ENCODE data around the gene VSIR. TPM values are rescaled to one million over a fixed set of nuclear protein-coding genes. Genes with fewer than 3 reads are reported as not detected.
A peak's percentile ranks its signal among the peaks of the same experiment; 100 is the strongest.

Gene VSIR
- total RNA-seq, 1 donor from 2014 or later, result 9.1 TPM

GRCh38 chr10:71766717-71767419 is 6.5 kb downstream of the VSIR start:
- H3K27me3 Mint-ChIP-seq (ENCODE audit: low read depth), result no peaks in the 10 kb centered on the region
- peak overlapping the region; percentile 87 for H3K27ac Mint-ChIP-seq
- DNase-seq (ENCODE audit: low spot score in 2 of 2, unreplicated experiment in 2 of 2), result no peak
- no peaks in the 10 kb centered on the region for H3K9me3 Mint-ChIP-seq
- no peaks in the 10 kb centered on the region for H3K36me3 Mint-ChIP-seq
- no peak overlapping the region for H3K4me3 Mint-ChIP-seq
- TF ChIP-seq, protein P1, sequence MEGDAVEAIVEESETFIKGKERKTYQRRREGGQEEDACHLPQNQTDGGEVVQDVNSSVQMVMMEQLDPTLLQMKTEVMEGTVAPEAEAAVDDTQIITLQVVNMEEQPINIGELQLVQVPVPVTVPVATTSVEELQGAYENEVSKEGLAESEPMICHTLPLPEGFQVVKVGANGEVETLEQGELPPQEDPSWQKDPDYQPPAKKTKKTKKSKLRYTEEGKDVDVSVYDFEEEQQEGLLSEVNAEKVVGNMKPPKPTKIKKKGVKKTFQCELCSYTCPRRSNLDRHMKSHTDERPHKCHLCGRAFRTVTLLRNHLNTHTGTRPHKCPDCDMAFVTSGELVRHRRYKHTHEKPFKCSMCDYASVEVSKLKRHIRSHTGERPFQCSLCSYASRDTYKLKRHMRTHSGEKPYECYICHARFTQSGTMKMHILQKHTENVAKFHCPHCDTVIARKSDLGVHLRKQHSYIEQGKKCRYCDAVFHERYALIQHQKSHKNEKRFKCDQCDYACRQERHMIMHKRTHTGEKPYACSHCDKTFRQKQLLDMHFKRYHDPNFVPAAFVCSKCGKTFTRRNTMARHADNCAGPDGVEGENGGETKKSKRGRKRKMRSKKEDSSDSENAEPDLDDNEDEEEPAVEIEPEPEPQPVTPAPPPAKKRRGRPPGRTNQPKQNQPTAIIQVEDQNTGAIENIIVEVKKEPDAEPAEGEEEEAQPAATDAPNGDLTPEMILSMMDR (IDR thresholded peaks at IDR 0.05; ENCODE audit: unreplicated experiment), result no peak
- H3K4me1 Mint-ChIP-seq, result peaks cover 34% of the 10 kb centered on the region

DNA sequence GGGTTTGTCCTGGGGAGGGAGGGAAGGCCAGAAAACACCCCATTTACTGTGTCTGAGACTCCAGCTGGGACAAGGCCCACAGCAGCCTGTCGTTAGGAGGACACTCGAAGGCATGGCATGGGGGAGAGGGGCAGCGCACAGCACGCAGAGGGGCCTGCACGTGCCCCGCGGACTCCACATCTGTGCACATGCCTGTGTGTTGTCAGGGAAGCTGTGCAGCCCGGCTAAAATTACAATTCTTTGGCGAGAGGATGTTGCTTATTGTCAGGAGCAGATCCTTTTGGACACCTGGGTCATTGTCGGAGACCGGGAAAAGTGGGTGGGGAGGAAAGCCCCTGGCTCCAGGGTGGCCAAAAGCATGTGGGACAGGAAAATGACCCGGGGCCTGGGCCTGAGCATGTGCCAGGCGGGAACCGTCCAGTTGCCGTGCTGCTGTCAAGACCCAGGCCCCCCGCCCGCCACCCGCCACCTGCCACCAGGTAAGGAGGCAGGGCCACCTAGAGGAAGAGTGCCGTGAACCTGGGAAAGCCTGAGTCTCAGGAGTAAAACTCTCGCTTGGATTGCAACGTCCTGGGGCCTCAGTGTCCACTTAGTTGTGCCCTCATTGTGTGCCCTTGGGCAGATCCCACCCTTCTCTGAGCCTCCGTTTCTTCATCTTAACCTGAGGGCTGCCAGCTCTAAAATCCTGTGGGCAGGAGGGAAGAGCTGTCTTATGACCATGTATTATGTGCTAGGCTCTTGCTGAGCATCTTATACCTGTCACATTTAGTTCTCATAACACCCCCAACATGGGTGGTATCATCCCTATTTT is 7.2 kb downstream of the VSIR start:
- H3K9me3 Mint-ChIP-seq, result no peaks in the 10 kb centered on the region
- H3K27me3 Mint-ChIP-seq (ENCODE audit: low read depth), result no peaks in the 10 kb centered on the region
- no peaks in the 10 kb centered on the region for H3K36me3 Mint-ChIP-seq
- DNase-seq (ENCODE audit: low spot score in 2 of 2, unreplicated experiment in 2 of 2), result no peak
- H3K27ac Mint-ChIP-seq, result peak overlapping the region; percentile 30
- no peak overlapping the region for H3K4me3 Mint-ChIP-seq
- TF ChIP-seq, protein P1 (IDR thresholded peaks at IDR 0.05; ENCODE audit: unreplicated experiment), result no peak
- peaks cover 34% of the 10 kb centered on the region for H3K4me1 Mint-ChIP-seq

GRCh38 chr10:71765176-71765904 is 8.0 kb downstream of the VSIR start:
- H3K4me1 Mint-ChIP-seq, result peaks cover 34% of the 10 kb centered on the region
- H3K9me3 Mint-ChIP-seq, result no peaks in the 10 kb centered on the region
- TF ChIP-seq, protein P1 (IDR thresholded peaks at IDR 0.05; ENCODE audit: unreplicated experiment), result no peak
- H3K27me3 Mint-ChIP-seq (ENCODE audit: low read depth), result no peaks in the 10 kb centered on the region
- DNase-seq (ENCODE audit: low spot score in 2 of 2, unreplicated experiment in 2 of 2), result no peak
- H3K27ac Mint-ChIP-seq, result peak overlapping the region; percentile 43
- H3K4me3 Mint-ChIP-seq, result no peak overlapping the region
- H3K36me3 Mint-ChIP-seq, result no peaks in the 10 kb centered on the region

DNA sequence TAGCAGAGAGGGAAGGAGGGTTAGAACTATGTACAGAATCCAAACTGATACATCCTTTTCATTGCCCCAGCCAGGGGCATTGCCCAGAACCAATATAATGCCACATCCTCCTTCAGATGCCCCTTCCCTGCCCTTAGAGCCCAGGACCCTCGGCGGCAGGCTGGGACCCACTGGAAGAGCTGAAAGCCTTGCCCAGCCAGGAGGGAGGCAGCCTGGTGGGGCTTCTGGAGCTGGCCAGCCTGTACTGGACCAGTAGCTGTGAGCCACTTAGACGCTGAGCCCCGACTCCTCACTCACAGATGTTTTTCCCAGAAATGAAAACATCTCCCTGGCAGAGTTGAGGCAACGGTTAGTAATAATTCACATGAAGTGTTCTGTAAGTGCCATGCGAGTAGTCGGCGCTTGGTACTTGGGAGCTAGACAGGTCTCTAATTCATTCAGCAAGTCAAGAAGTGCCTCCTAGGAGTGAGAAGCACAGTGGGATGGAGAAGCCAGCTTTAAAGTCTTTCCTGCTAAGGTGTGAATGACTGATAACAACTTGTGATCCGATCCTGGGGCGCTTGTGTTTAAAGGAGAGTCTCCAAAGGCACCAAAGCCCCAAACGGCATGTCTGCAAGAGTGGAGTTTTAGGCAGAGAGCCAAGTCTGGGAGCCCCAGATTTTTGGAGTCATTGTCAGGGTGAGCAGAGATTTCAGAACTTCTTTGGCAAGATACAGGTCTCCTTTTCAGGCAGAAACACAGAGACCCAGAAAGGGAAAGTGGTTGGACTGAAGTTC is 9.8 kb downstream of the VSIR start:
- H3K4me1 Mint-ChIP-seq, result peaks cover 31% of the 10 kb centered on the region
- no peaks in the 10 kb centered on the region for H3K36me3 Mint-ChIP-seq
- TF ChIP-seq, protein P1 (IDR thresholded peaks at IDR 0.05; ENCODE audit: unreplicated experiment), result no peak
- H3K4me3 Mint-ChIP-seq, result no peak overlapping the region
- no peak for DNase-seq (ENCODE audit: low spot score in 2 of 2, unreplicated experiment in 2 of 2)
- no peak overlapping the region for H3K27ac Mint-ChIP-seq
- H3K9me3 Mint-ChIP-seq, result no peaks in the 10 kb centered on the region
- H3K27me3 Mint-ChIP-seq (ENCODE audit: low read depth), result no peaks in the 10 kb centered on the region

- Mint-ChIP-seq H3K27ac (no peak overlapping the region), H3K27me3 (ENCODE audit: low read depth) (no peaks in the 10 kb centered on the region), H3K9me3 (no peaks in the 10 kb centered on the region), H3K4me1 (peaks cover 28% of the 10 kb centered on the region), H3K4me3 (no peak overlapping the region), H3K36me3 (no peaks in the 10 kb centered on the region)
- TF ChIP-seq, protein P1 (IDR thresholded peaks at IDR 0.05; ENCODE audit: unreplicated experiment), result no peak
- DNase-seq (ENCODE audit: low spot score in 2 of 2, unreplicated experiment in 2 of 2), result no peak
Measured at GRCh38 chr10:71762324-71762723, 11.0 kb downstream of the VSIR start.

All from mesothelial cell of epicardium (in vitro differentiated cells).